NCI-H2029 treated with DMSO at 0.1 percent for 48 hours (cell line): ENCODE data around the gene MPRIP.
A peak's percentile ranks its signal among the peaks of the same experiment; 100 is the strongest.

Experiments
- DNase-seq: peaks from one replicate; lab custom pipeline; 2025; lab: John Stamatoyannopoulos, UW

The MPRIP gene

GRCh38 chr17:17108451-17109049 is 66.3 kb downstream of the MPRIP start:
- no peak for DNase-seq

GRCh38 chr17:17109256-17109655 is 67.0 kb downstream of the MPRIP start:
- peak; percentile 19 for DNase-seq

DNA sequence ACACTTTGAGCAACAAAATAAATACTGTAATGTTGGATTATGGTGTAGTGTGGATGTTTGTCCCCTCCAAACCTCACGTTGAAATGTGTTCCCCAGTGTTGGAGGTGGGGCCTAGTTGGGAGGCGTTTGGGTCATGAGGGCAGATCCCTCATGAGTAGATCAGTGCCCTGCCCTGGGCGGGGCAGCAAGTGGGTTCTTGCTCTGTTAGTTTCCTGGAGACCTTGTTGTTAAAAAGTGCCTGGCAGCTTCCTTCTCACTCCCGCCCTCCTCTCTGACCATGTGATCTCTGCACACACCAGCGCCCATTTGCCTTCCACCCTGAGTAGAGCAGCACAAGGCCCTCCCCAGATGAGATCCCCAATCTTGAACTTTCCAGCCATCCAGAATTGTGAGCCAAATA is 67.7 kb downstream of the MPRIP start:
- no peak for DNase-seq

GRCh38 chr17:17110520-17110919 is 68.3 kb downstream of the MPRIP start:
- no peak for DNase-seq

DNA sequence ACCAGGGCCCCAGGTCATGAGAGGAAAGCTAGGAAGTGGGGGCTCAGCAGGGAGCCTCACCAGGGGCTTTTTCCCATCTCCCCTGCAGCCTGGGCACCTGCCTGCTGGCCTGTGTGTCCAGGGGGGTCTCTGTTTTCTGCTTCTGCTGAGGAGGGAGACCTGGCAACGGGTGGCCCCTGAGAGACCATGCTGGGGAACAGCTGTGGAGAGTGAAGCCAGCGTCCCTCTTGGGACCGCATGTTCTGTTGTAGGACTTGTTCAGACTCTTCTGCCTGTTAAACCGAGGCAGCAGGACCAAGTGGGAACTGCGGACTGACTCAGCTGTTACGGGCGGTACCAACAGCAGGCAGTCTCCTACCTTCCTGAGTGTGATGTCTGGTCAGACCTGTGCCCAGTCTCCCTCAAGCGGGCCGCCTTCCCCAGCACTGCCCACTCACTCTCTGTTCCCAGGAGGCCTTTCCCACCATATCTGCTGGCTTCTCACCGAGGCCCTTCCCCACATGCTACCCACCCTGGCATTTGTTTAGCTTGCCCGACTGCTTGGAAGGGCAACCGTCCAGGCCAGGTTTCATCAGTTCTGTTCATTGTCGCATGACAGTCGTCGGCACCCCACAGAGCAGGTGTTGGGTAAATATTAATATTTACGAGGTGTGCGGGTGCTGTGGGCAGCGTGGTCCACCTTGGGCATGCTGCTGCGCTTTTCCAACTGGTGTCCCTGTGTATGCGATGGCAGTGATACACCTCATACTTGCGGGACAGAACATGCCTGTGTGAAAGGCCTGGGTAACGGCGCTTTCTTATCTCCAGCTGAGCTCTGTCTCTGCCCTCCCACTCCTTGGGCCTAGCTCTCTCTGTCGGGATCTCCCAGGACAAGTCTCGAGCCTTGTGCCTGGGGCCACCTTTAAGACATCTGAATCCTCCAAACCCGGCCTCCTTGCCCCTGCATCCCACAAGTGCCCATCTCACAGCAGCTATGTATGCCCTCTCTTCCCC is 69.4 kb downstream of the MPRIP start:
- DNase-seq: no peak

DNA sequence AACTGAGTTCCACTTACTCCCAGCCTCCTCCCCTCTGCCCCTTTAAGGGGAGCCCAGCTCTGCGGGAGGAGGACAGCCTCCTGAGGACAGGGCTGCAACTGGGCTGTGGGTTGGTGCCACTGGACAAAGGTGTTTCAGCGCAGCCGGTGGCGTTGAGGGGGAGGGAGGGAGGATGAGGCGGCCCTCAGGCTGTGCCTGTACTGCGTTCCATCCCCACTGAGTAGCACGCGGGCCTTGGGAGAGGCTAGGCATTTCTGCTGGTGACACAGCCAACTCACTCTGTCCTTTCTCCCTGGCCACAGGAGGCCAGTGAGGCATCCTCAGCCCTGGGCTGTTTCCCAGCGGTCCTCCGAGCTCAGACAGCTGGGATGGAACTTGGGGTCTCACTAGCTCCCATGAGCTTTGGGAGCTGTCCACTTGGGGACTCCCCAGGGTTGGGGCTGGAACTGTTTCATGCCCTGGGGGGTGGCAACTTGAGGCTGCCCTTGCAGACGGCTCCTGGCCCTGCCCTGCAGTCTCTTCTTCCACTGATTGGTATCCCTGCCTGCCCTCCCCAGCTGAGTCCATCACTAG is 70.5 kb downstream of the MPRIP start:
- DNase-seq: no peak

DNA sequence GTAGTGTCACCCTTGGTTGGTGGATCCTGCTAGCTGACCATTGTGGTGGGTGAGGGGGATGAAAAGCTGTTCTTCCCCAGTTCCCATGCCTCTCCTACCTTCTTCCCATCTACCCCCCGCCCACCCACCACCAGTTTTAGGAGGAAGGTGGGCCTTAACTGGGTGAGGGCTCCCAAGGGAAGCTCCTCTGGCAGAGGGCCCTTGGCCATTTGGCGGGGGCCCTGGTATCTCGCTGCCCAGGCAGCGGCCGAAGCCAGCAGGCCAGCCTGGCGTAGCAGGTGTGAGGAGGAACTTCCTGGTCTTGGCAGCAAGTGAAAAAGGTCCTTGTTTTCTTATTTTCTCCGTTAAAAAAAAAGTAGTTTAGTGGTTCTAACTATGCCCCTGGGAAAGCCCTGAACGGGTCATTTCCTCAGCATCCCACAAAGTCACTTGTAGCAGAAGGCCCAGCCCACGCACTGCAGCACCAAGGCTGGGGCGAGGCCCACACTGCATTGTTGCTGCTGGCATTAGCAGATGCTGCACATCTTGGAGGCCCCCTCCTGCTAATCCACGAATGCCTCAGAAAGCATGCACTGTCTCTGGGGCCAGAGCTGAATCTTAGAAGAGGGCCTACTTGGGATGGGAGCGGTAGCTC is 72.5 kb downstream of the MPRIP start:
- no peak for DNase-seq

- DNase-seq: no peak
Observed at GRCh38 chr17:17115620-17116019, 73.4 kb downstream of the MPRIP start.

- DNase-seq: no peak
Observed at GRCh38 chr17:17116406-17116805, 74.1 kb downstream of the MPRIP start.

- no peak for DNase-seq
Observed at GRCh38 chr17:17117923-17118322, 75.7 kb downstream of the MPRIP start.

GRCh38 chr17:17118399-17118798 is 76.1 kb downstream of the MPRIP start:
- DNase-seq: no peak

DNA sequence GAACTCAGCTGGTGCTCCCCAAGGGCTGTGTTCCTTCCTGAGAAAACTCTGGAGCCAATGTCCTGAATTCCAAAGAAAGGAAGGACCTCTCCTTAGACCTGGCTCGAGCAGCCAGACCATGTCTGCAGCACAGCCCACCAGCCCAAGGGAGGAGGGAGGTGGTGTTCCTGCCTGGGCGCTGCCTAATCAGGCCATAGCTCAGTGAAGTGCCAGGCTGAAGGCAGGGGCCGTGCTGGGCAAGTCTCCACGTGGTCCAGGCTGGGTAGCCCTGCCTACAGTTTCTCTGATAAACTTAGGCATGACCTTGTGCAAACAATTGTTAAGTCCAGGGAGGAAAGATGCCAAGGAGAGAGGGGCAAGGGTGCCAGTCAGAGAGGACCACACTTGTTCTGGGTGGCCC is 76.8 kb downstream of the MPRIP start:
- DNase-seq: no peak

- no peak for DNase-seq
Observed at GRCh38 chr17:17119533-17119932, 77.3 kb downstream of the MPRIP start.

- DNase-seq: no peak
Observed at GRCh38 chr17:17120294-17120693, 78.0 kb downstream of the MPRIP start.

- DNase-seq: no peak
Observed at GRCh38 chr17:17120701-17121100, 78.4 kb downstream of the MPRIP start.

GRCh38 chr17:17121162-17121561 is 78.9 kb downstream of the MPRIP start:
- DNase-seq: no peak

DNA sequence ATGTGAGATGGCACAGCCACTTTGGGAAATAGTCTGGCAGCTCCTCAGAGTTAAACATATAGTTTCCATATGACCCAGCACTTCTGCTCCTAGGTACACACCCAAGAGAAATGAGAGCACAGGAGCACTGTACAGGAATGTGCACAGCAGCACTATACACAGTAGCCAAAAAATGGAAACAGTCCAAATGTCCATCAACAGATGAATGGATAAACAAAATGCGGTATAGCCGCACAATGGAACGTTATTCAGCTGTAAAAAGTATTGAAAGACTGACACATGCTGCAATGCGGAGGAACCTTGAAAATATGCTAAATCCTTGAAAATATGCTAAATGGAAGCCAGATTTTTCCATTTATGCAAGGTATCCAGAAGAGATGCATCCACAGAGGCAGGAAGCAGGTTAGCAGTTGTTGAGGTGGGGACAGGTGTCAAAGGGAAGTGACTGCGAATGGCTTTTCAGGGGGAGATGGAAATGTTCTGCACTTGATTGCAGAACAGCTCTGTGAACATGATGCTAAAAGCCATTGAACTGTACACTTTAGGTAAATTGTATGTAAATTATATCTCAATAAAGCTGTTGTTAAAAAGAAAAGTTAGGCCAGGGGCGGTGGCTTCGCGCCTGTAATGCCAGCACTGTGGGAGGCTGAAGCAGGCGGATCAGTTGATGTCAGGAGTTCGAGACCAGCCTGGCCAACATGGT is 80.7 kb downstream of the MPRIP start:
- no peak for DNase-seq

GRCh38 chr17:17124341-17124740 is 82.1 kb downstream of the MPRIP start:
- no peak for DNase-seq

GRCh38 chr17:17125136-17126084 is 83.2 kb downstream of the MPRIP start:
- no peak for DNase-seq
